ENCODE results near the gene TXNDC15. TPM values are rescaled to one million over a fixed set of nuclear protein-coding genes. Genes with fewer than 3 reads are reported as not detected.
"Not testable (repeated sequence)": the region's sequence is repeated elsewhere in the genome, so short reads cannot be mapped to it uniquely, and the experiment has no call there.

TXNDC15 gene
- polyA plus RNA-seq, 1 donor from 2014 or later = 14.2 TPM

GRCh38 chr5:134851307-134851923 is 22.8 kb upstream of the TXNDC15 start:
- Mint-ChIP-seq H3K4me3 (no peak overlapping the region), H3K27me3 (no peaks in the 10 kb centered on the region), H3K27ac (peak overlapping the region in 1 of 3 donors; percentile 36), H3K36me3 (no peaks in the 10 kb centered on the region), H3K4me1 (peaks cover 9 to 33% (median 20%) of the 10 kb centered on the region in 3 donors), H3K9me3 (no peaks in the 10 kb centered on the region)

- H3K4me3 Mint-ChIP-seq, H3K36me3 Mint-ChIP-seq, H3K27me3 Mint-ChIP-seq, H3K9me3 Mint-ChIP-seq, H3K27ac Mint-ChIP-seq: not testable (repeated sequence)
- peaks cover 0 to 16% (median 4%) of the 10 kb centered on the region in 3 donors for H3K4me1 Mint-ChIP-seq
Measured at GRCh38 chr5:134856465-134856864, 17.7 kb upstream of the TXNDC15 start.

- Mint-ChIP-seq H3K36me3 (peaks cover 4% of the 10 kb centered on the region), H3K4me1 (peaks cover 0 to 14% (median 4%) of the 10 kb centered on the region in 3 donors), H3K27ac (no peak overlapping the region), H3K27me3 (no peaks in the 10 kb centered on the region), H3K9me3 (no peaks in the 10 kb centered on the region), H3K4me3 (no peak overlapping the region)
Measured at GRCh38 chr5:134857401-134857800, 16.8 kb upstream of the TXNDC15 start.

- Mint-ChIP-seq H3K27ac (peak overlapping the region in 1 of 3 donors; percentile 51), H3K9me3 (no peaks in the 10 kb centered on the region), H3K4me3 (peak overlapping the region in 1 of 4 donors; percentile 13), H3K4me1 (peaks cover 2 to 4% (median 4%) of the 10 kb centered on the region in 3 donors), H3K27me3 (no peaks in the 10 kb centered on the region), H3K36me3 (peaks cover 2% of the 10 kb centered on the region)
Measured at GRCh38 chr5:134864707-134865106, 9.5 kb upstream of the TXNDC15 start.

- H3K36me3 Mint-ChIP-seq = no peaks in the 10 kb centered on the region
- H3K27ac Mint-ChIP-seq = peak overlapping the region; percentile 83 to 96 (median 94)
- H3K27me3 Mint-ChIP-seq = no peaks in the 10 kb centered on the region
- peaks cover 0 to 2% (median 0%) of the 10 kb centered on the region in 3 donors for H3K9me3 Mint-ChIP-seq
- H3K4me3 Mint-ChIP-seq = peak overlapping the region; percentile 93 to 98 (median 96)
- peaks cover 20 to 34% (median 28%) of the 10 kb centered on the region in 3 donors for H3K4me1 Mint-ChIP-seq
Measured at GRCh38 chr5:134873494-134873893, 677 bp upstream of the TXNDC15 start.

- H3K36me3 Mint-ChIP-seq = no peaks in the 10 kb centered on the region
- H3K4me3 Mint-ChIP-seq = peak overlapping the region; percentile 93 to 98 (median 96)
- H3K9me3 Mint-ChIP-seq = peaks cover 0 to 2% (median 0%) of the 10 kb centered on the region in 3 donors
- peak overlapping the region; percentile 88 to 96 (median 94) for H3K27ac Mint-ChIP-seq
- no peaks in the 10 kb centered on the region for H3K27me3 Mint-ChIP-seq
- H3K4me1 Mint-ChIP-seq = peaks cover 20 to 42% (median 34%) of the 10 kb centered on the region in 3 donors
Measured at GRCh38 chr5:134874831-134875655, 872 bp downstream of the TXNDC15 start.

- H3K9me3 Mint-ChIP-seq = peaks cover 0 to 2% (median 0%) of the 10 kb centered on the region in 3 donors
- H3K4me3 Mint-ChIP-seq = peak overlapping the region; percentile 10 to 97 (median 40)
- no peaks in the 10 kb centered on the region for H3K27me3 Mint-ChIP-seq
- H3K4me1 Mint-ChIP-seq = peaks cover 23 to 44% (median 38%) of the 10 kb centered on the region in 3 donors
- peak overlapping the region; percentile 8 to 88 (median 27) for H3K27ac Mint-ChIP-seq
- H3K36me3 Mint-ChIP-seq = no peaks in the 10 kb centered on the region
Measured at GRCh38 chr5:134877159-134877558, 3.0 kb downstream of the TXNDC15 start.

GRCh38 chr5:134878403-134878802 is 4.2 kb downstream of the TXNDC15 start:
- Mint-ChIP-seq H3K27me3 (no peaks in the 10 kb centered on the region), H3K4me3 (peak overlapping the region in 2 of 4 donors; percentile 10 to 57), H3K4me1 (peaks cover 23 to 42% (median 37%) of the 10 kb centered on the region in 3 donors), H3K36me3 (no peaks in the 10 kb centered on the region), H3K9me3 (peaks cover 0 to 2% (median 0%) of the 10 kb centered on the region in 3 donors), H3K27ac (peak overlapping the region in 2 of 3 donors; percentile 13 to 82)

GRCh38 chr5:134879456-134879855 is 5.3 kb downstream of the TXNDC15 start:
- no peaks in the 10 kb centered on the region for H3K9me3 Mint-ChIP-seq
- H3K36me3 Mint-ChIP-seq = no peaks in the 10 kb centered on the region
- H3K4me3 Mint-ChIP-seq = peak overlapping the region in 1 of 4 donors; percentile 45
- peaks cover 20 to 38% (median 34%) of the 10 kb centered on the region in 3 donors for H3K4me1 Mint-ChIP-seq
- no peaks in the 10 kb centered on the region for H3K27me3 Mint-ChIP-seq
- peak overlapping the region in 1 of 3 donors; percentile 24 for H3K27ac Mint-ChIP-seq

GRCh38 chr5:134880937-134881336 is 6.8 kb downstream of the TXNDC15 start:
- not testable (repeated sequence) for H3K36me3 Mint-ChIP-seq, H3K9me3 Mint-ChIP-seq, H3K27me3 Mint-ChIP-seq
- Mint-ChIP-seq H3K27ac (peak overlapping the region in 1 of 3 donors; percentile 62), H3K4me3 (peak overlapping the region in 1 of 4 donors; percentile 61), H3K4me1 (peaks cover 24 to 41% (median 34%) of the 10 kb centered on the region in 3 donors)

- H3K9me3 Mint-ChIP-seq, H3K27ac Mint-ChIP-seq, H3K36me3 Mint-ChIP-seq, H3K4me3 Mint-ChIP-seq, H3K27me3 Mint-ChIP-seq: not testable (repeated sequence)
- H3K4me1 Mint-ChIP-seq = peaks cover 19 to 34% (median 28%) of the 10 kb centered on the region in 3 donors
Measured at GRCh38 chr5:134881711-134882110, 7.5 kb downstream of the TXNDC15 start.

GRCh38 chr5:134887593-134888159 is 13.5 kb downstream of the TXNDC15 start:
- peaks cover 19 to 21% (median 19%) of the 10 kb centered on the region in 3 donors for H3K4me1 Mint-ChIP-seq
- H3K27me3 Mint-ChIP-seq = no peaks in the 10 kb centered on the region
- peak overlapping the region in 1 of 3 donors; percentile 23 for H3K27ac Mint-ChIP-seq
- H3K9me3 Mint-ChIP-seq = peaks cover 0 to 3% (median 0%) of the 10 kb centered on the region in 3 donors
- H3K4me3 Mint-ChIP-seq = no peak overlapping the region
- peaks cover 11% of the 10 kb centered on the region for H3K36me3 Mint-ChIP-seq

- Mint-ChIP-seq H3K27me3 (no peaks in the 10 kb centered on the region), H3K4me1 (peaks cover 19 to 27% (median 23%) of the 10 kb centered on the region in 3 donors), H3K27ac (peak overlapping the region in 1 of 3 donors; percentile 71), H3K9me3 (peaks cover 0 to 3% (median 0%) of the 10 kb centered on the region in 3 donors), H3K4me3 (no peak overlapping the region), H3K36me3 (peaks cover 14% of the 10 kb centered on the region)
Measured at GRCh38 chr5:134889335-134889734, 15.2 kb downstream of the TXNDC15 start.

- Mint-ChIP-seq H3K4me3 (no peak overlapping the region), H3K36me3 (peaks cover 11% of the 10 kb centered on the region), H3K27me3 (no peaks in the 10 kb centered on the region), H3K9me3 (peaks cover 0 to 3% (median 0%) of the 10 kb centered on the region in 3 donors), H3K27ac (peak overlapping the region in 1 of 3 donors; percentile 73), H3K4me1 (peaks cover 14 to 22% (median 18%) of the 10 kb centered on the region in 3 donors)
Measured at GRCh38 chr5:134891473-134891872, 17.3 kb downstream of the TXNDC15 start.

GRCh38 chr5:134892282-134892681 is 18.1 kb downstream of the TXNDC15 start:
- H3K4me3 Mint-ChIP-seq = peak overlapping the region in 1 of 4 donors; percentile 50
- peaks cover 14 to 22% (median 15%) of the 10 kb centered on the region in 3 donors for H3K4me1 Mint-ChIP-seq
- H3K9me3 Mint-ChIP-seq = peaks cover 0 to 3% (median 0%) of the 10 kb centered on the region in 3 donors
- peak overlapping the region in 2 of 3 donors; percentile 4 to 89 for H3K27ac Mint-ChIP-seq
- H3K36me3 Mint-ChIP-seq = peaks cover 11% of the 10 kb centered on the region
- no peaks in the 10 kb centered on the region for H3K27me3 Mint-ChIP-seq
